ENCODE results near the gene MMP2. TPM values are rescaled to one million over a fixed set of nuclear protein-coding genes. Genes with fewer than 3 reads are reported as not detected.

The MMP2 gene
- total and polyA plus RNA-seq, 2 donors (not counting 1 experiment from before 2014, with no cell fraction given), result 760 to 1,311 TPM

DNA sequence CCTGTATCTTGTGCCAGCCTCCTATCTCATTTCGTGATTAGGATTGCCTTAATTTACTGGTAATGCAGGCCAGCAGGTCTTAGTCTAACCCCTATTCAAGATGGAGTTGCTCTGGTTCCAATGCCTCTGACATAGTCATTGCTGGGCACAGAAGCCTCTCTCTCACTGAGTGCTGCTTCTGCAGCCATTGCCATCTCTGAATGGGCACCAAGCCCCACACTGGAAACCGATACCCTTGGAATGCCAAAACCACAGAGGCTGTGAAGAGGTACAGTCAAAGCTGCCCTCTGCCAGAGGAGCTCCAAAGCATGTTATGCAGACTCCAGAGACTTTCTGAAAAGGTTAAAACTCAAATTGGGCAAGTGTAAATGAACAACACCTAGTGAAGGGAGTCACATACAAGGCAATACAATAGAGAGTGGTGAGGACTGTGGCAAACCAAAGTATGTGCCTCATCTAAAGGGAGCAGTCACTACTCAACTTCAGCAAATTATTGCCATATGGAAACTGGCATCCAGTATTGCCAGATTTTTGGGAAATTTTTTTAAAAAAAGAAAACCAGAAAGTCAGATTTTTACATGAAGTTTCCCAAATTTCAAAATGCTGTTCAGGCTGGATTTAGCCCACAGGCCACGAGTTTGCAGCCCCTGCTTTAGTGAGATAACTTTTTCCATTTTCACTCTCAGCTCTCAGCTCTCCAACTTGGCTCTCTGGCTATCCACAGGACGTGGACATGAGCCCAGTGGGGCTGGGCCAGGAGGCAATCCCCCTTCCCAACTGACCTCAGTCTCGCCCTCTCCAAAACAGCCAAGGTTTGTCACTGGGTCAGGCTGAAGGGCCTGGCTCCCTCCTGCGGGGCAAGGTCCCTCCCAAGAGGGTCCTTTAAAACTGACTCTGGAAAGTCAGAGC lies 2.1 kb upstream of the MMP2 start:
- Histone ChIP-seq H3K9me3 (ENCODE audit: control insufficient read depth, insufficient read depth, low read depth, low read length) (no peaks in the 10 kb centered on the region), H3K79me2 (ENCODE audit: control insufficient read depth, insufficient read depth, low read length) (peaks cover 22% of the 10 kb centered on the region), H3K4me3 (replicated peaks in 1 of 4; ENCODE audit: control extremely low read depth in 1 of 4, insufficient read depth in 1 of 4, low read depth in 3 of 4, low read length in 4 of 4) (no peak overlapping the region), H3K4me2 (ENCODE audit: extremely low read depth, insufficient read depth, low read length) (no peak overlapping the region), H3K27ac (ENCODE audit: insufficient read depth, low read length) (peak overlapping the region; percentile 34), H4K20me1 (ENCODE audit: control insufficient read depth, extremely low read depth, insufficient read depth, low read length) (no peaks in the 10 kb centered on the region), H3K36me3 (ENCODE audit: control insufficient read depth, insufficient read depth, low read length) (no peaks in the 10 kb centered on the region), H3K4me1 (ENCODE audit: control insufficient read depth, extremely low read depth, insufficient read depth, low read length) (peaks cover 13% of the 10 kb centered on the region), H2AFZ (ENCODE audit: low read length) (no peak overlapping the region), H3K9ac (ENCODE audit: insufficient read depth, low read length) (no peak overlapping the region), H3K27me3 (ENCODE audit: control insufficient read depth, insufficient read depth, low read length) (no peaks in the 10 kb centered on the region)
- TF ChIP-seq, protein P1, sequence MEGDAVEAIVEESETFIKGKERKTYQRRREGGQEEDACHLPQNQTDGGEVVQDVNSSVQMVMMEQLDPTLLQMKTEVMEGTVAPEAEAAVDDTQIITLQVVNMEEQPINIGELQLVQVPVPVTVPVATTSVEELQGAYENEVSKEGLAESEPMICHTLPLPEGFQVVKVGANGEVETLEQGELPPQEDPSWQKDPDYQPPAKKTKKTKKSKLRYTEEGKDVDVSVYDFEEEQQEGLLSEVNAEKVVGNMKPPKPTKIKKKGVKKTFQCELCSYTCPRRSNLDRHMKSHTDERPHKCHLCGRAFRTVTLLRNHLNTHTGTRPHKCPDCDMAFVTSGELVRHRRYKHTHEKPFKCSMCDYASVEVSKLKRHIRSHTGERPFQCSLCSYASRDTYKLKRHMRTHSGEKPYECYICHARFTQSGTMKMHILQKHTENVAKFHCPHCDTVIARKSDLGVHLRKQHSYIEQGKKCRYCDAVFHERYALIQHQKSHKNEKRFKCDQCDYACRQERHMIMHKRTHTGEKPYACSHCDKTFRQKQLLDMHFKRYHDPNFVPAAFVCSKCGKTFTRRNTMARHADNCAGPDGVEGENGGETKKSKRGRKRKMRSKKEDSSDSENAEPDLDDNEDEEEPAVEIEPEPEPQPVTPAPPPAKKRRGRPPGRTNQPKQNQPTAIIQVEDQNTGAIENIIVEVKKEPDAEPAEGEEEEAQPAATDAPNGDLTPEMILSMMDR (conservative IDR thresholded peaks at IDR 0.05 in 1 of 2, IDR thresholded peaks at IDR 0.05 in 1 of 2; ENCODE audit: low read depth in 1 of 2, low read length in 2 of 2), result no peak
- no peak for TF ChIP-seq EZH2 (IDR thresholded peaks at IDR 0.05; ENCODE audit: low read length, missing control alignments)
- no peak for DNase-seq (ENCODE audit: low read depth in 2 of 2)

DNA sequence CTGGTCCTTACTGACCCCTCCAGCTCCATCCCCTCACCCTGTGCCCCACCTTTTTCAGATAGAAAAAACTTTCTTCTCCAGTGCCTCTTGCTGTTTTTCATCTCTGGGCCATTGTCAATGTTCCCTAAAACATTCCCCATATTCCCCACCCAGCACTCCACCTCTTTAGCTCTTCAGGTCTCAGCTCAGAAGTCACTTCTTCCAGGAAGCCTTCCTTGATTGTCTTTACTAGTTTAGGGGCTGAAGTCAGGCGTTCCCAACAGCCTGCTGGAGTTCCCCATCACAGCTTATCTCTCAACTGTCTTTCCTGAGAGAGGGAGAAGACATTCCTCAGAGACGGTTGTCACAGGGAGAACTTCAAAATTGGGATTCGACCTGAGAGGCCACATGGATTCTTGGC lies 1.3 kb upstream of the MMP2 start:
- TF ChIP-seq, protein P1 (conservative IDR thresholded peaks at IDR 0.05 in 1 of 2, IDR thresholded peaks at IDR 0.05 in 1 of 2; ENCODE audit: low read depth in 1 of 2, low read length in 2 of 2), result no peak
- TF ChIP-seq EZH2 (IDR thresholded peaks at IDR 0.05; ENCODE audit: low read length, missing control alignments), result no peak
- H3K36me3 ChIP-seq (ENCODE audit: control insufficient read depth, insufficient read depth, low read length), result peaks cover 4% of the 10 kb centered on the region
- no peaks in the 10 kb centered on the region for H3K27me3 ChIP-seq (ENCODE audit: control insufficient read depth, insufficient read depth, low read length)
- no peak overlapping the region for H2AFZ ChIP-seq (ENCODE audit: low read length)
- no peak for DNase-seq (ENCODE audit: low read depth in 2 of 2)
- H3K79me2 ChIP-seq (ENCODE audit: control insufficient read depth, insufficient read depth, low read length), result peaks cover 30% of the 10 kb centered on the region
- H3K9me3 ChIP-seq (ENCODE audit: control insufficient read depth, insufficient read depth, low read depth, low read length), result no peaks in the 10 kb centered on the region
- no peaks in the 10 kb centered on the region for H4K20me1 ChIP-seq (ENCODE audit: control insufficient read depth, extremely low read depth, insufficient read depth, low read length)
- H3K27ac ChIP-seq (ENCODE audit: insufficient read depth, low read length), result peak overlapping the region; percentile 34
- no peak overlapping the region for H3K9ac ChIP-seq (ENCODE audit: insufficient read depth, low read length)
- H3K4me1 ChIP-seq (ENCODE audit: control insufficient read depth, extremely low read depth, insufficient read depth, low read length), result peaks cover 13% of the 10 kb centered on the region
- no peak overlapping the region for H3K4me3 ChIP-seq (replicated peaks in 1 of 4; ENCODE audit: control extremely low read depth in 1 of 4, insufficient read depth in 1 of 4, low read depth in 3 of 4, low read length in 4 of 4)
- no peak overlapping the region for H3K4me2 ChIP-seq (ENCODE audit: extremely low read depth, insufficient read depth, low read length)

DNA sequence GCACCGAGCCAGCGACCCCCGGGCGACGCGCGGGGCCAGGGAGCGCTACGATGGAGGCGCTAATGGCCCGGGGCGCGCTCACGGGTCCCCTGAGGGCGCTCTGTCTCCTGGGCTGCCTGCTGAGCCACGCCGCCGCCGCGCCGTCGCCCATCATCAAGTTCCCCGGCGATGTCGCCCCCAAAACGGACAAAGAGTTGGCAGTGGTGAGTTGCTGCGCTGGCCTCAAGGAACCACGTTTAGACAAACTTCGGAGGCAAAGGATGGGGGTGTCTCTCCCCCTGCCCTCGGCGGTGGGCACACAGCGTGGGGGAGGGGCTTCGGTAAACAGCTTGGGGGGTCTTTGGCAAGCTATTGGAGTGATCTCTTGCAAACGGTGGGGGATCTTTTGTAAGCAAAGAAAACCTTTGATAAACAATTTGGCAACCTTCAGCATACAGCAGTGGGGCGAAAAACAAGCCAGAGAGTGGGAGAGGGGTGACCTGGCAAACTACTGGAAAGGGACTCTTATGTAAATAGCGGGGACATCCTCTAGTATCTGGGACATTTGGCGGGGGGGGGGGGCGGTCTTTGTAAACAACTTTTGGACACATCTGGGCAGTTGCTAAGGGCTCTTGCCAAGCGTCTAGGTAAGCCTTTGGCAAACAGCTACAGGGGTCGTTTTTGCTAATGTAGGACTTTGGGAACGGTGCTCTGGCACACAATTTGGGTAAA lies 587 bp downstream of the MMP2 start:
- Histone ChIP-seq H2AFZ (ENCODE audit: low read length) (no peak overlapping the region), H3K9ac (ENCODE audit: insufficient read depth, low read length) (peak overlapping the region; percentile 86), H3K27me3 (ENCODE audit: control insufficient read depth, insufficient read depth, low read length) (no peaks in the 10 kb centered on the region), H3K4me1 (ENCODE audit: control insufficient read depth, extremely low read depth, insufficient read depth, low read length) (peaks cover 13% of the 10 kb centered on the region), H3K9me3 (ENCODE audit: control insufficient read depth, insufficient read depth, low read depth, low read length) (no peaks in the 10 kb centered on the region), H4K20me1 (ENCODE audit: control insufficient read depth, extremely low read depth, insufficient read depth, low read length) (no peaks in the 10 kb centered on the region), H3K36me3 (ENCODE audit: control insufficient read depth, insufficient read depth, low read length) (peaks cover 20% of the 10 kb centered on the region), H3K4me3 (replicated peaks in 1 of 4; ENCODE audit: control extremely low read depth in 1 of 4, insufficient read depth in 1 of 4, low read depth in 3 of 4, low read length in 4 of 4) (peak overlapping the region; percentile 87 to 98 (median 94)), H3K4me2 (ENCODE audit: extremely low read depth, insufficient read depth, low read length) (peak overlapping the region; percentile 95), H3K79me2 (ENCODE audit: control insufficient read depth, insufficient read depth, low read length) (peaks cover 42% of the 10 kb centered on the region), H3K27ac (ENCODE audit: insufficient read depth, low read length) (peak overlapping the region; percentile 95)
- TF ChIP-seq, protein P1 (conservative IDR thresholded peaks at IDR 0.05 in 1 of 2, IDR thresholded peaks at IDR 0.05 in 1 of 2; ENCODE audit: low read depth in 1 of 2, low read length in 2 of 2), result no peak
- TF ChIP-seq EZH2 (IDR thresholded peaks at IDR 0.05; ENCODE audit: low read length, missing control alignments), result no peak
- DNase-seq (ENCODE audit: low read depth in 2 of 2), result no peak

Data from fibroblast of lung (primary cell).